Fibroblast of mammary gland (primary cell): Measurements from ENCODE around the gene SUFU.
"Not testable (repeated sequence)": the region's sequence is repeated elsewhere in the genome, so short reads cannot be mapped to it uniquely, and the experiment has no call there.

ENCODE experiments used
- DNase-seq: peaks from one replicate; pipeline ENCODE4 v3.0.0-alpha.2; 2010; ENCODE audit warnings: low read depth
- H3K4me3 ChIP-seq: 2 replicates; pipeline ENCODE4 v1.5.1; 2011; ENCODE audit warnings: low read depth, mild to moderate bottlenecking, low read length, moderate library complexity; ENCODE audit not compliant: control insufficient read depth
- CTCF ChIP-seq: conservative IDR thresholded peaks from 2 replicates; pipeline ENCODE4 v1.5.1; 2011; ENCODE audit warnings: low read depth, low read length, inconsistent platforms; ENCODE audit not compliant: control insufficient read depth, insufficient read depth

Gene SUFU

DNA sequence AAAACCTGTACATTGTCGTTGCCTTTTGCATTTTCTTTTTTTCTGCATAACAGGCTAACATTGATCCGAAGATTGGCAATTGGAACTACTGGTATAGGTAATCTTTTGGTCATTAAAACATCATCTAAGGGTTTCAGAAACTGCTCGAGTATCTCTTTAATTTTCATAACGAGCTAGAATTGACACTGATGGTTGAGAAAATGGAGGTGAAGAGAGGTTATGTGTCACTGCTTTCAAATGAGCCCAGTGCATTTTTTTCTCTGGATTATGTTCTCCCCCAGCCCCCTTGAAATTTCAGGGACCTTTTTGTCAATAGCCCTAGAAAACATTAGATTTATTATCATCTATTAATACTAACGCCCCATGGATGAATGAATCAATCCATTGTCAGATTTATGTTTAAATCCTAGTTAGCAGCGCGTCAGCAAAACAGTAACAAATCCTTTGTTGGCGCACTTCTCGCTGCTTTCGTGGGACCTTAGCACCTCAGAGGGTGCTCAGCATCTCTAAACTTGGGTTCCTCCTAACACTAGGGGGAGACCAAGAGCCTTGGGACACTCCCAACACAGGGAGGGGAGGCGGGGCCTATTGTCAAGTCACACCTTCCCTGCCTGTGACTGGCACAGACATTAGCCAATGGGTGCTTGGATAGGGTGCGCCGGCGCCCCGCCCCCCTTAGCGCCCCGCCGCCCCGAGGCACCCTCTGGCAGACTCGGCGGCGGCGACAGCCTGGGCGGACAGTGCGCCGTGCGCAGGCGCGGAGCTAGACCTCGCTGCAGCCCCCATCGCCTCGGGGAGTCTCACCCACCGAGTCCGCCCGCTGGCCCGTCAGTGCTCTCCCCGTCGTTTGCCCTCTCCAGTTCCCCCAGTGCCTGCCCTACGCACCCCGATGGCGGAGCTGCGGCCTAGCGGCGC is at the start of gene SUFU:
Gene SUFU (plus strand): TSS at position 709 of the 915 bp plus-strand sequence. CDS start 181 bp downstream, at position 890.
- DNase-seq = peak; percentile 99
- H3K4me3 ChIP-seq = peak within 1 kb of the TSS; percentile 99
- peak; percentile 94 for TF ChIP-seq CTCF

DNA sequence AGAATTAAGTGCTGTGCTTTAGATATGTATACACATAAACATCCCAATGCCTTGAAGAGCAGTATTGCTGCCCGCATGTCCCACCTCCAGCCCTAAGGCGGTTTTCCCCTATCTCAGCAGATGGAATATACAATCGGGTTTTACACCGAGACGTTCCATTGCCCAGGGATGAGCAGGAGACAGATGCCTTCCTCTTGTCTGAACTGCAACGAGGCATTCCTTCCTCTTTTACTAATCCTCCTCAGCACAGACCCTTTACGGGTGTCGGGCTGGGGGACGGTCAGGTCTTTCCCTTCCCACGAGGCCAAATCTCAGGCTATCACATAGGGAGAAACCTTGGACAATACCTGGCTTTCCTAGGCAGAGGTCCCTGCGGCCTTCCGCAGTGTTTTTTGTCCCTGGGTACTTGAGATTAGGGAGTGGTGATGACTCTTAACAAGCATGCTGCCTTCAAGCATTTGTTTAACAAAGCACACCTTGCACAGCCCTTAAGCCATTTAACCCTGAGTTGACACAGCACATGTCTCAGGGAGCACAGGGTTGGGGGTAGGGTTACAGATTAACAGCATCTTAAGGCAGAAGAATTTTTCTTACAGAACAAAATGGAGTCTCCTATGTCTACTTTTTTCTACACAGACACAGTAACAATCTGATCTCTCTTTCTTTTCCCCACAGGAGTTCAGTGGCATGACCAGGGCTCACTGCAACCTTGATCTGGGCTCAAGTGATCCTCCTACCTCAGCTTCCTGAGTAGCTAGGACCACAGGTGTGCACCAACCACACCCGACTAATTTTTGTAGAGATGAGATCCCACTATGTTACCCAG is 48.9 kb upstream of the SUFU start:
- DNase-seq, H3K4me3 ChIP-seq: not testable (repeated sequence)

DNA sequence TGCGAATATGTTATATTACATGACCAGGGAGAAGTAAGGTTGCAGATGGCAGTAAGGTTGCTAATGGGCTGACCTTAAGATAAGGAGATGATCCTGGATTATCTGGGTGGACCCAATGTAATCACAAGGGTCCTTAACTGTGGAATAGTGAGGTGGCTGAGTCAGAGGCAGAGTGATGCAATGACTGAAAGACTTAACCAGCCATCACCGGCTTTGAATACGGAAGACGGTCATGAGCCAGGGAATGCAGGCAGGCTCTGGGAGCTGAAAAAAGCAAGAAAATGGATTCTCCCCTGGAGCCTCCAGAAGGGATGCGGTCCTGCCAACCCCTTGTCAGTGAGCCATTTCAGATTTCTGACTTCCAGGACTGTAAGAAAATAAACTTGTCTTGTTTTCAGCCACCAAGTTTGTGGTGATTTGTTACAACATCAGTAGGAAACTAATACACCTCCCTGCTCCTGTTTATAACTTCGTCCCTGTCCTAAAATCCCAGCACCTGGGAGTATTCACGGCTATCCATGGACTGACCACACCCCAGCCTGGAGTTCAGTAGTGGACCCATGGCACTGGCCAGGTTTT is 47.8 kb upstream of the SUFU start:
- peak; percentile 91 for DNase-seq
- H3K4me3 ChIP-seq = no peak overlapping the region

GRCh38 chr10:102457591-102458150 is 46.1 kb upstream of the SUFU start:
- DNase-seq = peak; percentile 93
- no peak for TF ChIP-seq CTCF
- no peak overlapping the region for H3K4me3 ChIP-seq

More for the DNA sequence above, 47.8 kb upstream of the SUFU start:
- TF ChIP-seq CTCF = no peak

DNA sequence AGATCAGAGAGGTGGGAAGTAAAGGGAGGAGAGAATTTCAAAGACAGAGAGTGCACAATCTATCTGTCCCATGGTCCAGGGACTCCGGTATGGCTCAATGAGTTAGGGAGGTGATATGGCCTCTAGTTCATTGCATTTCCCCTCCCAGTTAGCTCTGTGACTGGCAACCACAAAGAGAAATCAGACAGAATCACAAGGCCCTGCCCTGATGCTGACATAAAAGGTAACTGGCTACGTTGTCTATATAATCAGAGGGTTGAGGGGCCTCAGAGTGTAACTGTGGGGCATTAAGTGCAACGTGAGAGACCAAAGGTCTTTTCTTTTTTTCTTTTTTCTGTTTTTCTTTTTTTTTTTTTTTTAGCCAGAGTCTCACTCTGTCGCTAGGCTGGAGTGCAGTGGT is 45.1 kb upstream of the SUFU start:
- TF ChIP-seq CTCF = no peak
- no peak overlapping the region for H3K4me3 ChIP-seq
- no peak for DNase-seq

GRCh38 chr10:102460836-102461186 is 43.0 kb upstream of the SUFU start:
- no peak for DNase-seq
- peak overlapping the region; percentile 55 for H3K4me3 ChIP-seq
- no peak for TF ChIP-seq CTCF
